GM18526 (cell line): ENCODE measurements around the gene WFDC12.

Source experiments
- POLR2A ChIP-seq: IDR thresholded peaks from 3 replicates; pipeline ENCODE4 v1.6.1; 2011; ENCODE audit not compliant: insufficient read length; ENCODE audit errors: extremely low read depth

Gene WFDC12

GRCh38 chr20:45101333-45101850 is 22.9 kb downstream of the WFDC12 start:
- no peak for TF ChIP-seq POLR2A

- no peak for TF ChIP-seq POLR2A
Measured at GRCh38 chr20:45100563-45101245, 23.6 kb downstream of the WFDC12 start, which contains the start of gene KCNS1. TSS of gene KCNS1 (minus strand) at chr20:45101127. CDS start at chr20:45099236, 1,891 bp downstream.

- no peak for TF ChIP-seq POLR2A
Measured at GRCh38 chr20:45098103-45098773, 26.0 kb downstream of the WFDC12 start.

GRCh38 chr20:45097485-45098102 is 26.7 kb downstream of the WFDC12 start:
- no peak for TF ChIP-seq POLR2A

GRCh38 chr20:45096781-45097180 is 27.5 kb downstream of the WFDC12 start:
- TF ChIP-seq POLR2A, result no peak

- no peak for TF ChIP-seq POLR2A
Measured at GRCh38 chr20:45095805-45096238, 28.4 kb downstream of the WFDC12 start.

- TF ChIP-seq POLR2A, result no peak
Measured at GRCh38 chr20:45094864-45095574, 29.2 kb downstream of the WFDC12 start.

DNA sequence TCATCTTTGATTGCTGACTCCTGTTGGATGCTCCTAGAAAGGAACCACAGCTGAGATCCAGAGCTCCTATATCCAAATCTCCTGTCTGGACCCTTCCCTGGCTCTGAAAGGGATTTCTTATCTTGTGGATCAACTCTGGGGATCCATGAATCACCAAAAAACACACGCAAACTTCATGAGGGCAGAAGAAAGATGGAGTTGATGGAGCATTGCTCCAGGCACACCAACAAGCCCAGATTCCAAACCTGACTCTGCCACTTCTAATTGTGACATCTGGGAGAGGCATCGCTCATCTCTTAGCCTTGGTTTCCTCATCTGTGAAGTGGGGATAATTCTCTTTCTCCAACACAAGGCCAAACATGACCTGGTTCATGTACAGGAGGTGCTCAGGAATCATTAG is 30.1 kb downstream of the WFDC12 start:
- TF ChIP-seq POLR2A, result no peak

GRCh38 chr20:45092898-45093297 is 31.4 kb downstream of the WFDC12 start:
- TF ChIP-seq POLR2A, result no peak

DNA sequence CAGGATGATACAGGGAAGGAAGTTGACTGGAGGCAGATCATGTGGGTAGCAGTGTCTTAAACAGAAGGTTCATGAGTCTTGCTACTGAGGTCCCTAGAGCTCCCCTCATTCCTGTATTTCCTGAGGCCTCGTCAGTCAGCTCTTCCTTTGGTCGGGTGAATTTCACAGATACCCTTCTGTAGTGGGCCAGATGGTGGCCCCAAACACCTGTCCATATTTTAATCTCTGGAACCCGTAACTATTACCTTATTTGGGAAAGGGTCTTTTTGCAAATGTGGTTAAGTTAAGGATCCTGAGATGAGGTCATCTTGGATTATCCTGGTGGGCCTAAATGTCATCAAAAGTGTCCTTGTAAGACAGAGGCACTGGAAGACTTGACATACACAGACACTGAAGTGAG is 32.9 kb downstream of the WFDC12 start:
- no peak for TF ChIP-seq POLR2A

- no peak for TF ChIP-seq POLR2A
Measured at GRCh38 chr20:45090481-45090880, 33.8 kb downstream of the WFDC12 start.

DNA sequence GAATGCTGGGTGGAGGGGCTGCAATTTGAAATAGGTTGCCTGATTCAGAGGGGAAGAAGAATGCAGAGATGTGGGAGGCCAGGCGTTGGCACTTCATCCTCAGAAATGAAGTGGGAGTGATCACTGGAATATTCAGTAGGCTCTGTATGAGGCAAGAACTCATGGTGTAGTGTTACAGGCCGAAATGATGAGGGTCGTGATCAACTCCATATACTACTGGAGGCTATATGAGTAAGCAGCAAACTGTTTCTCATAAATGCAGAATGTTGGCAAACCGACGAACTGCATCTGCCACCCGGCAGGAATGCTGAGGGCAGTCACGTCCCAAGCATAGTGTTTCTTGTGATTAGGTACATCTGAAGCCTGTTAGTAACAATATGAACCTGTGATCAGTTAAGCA is 36.0 kb downstream of the WFDC12 start:
- TF ChIP-seq POLR2A, result no peak

- TF ChIP-seq POLR2A, result no peak
Measured at GRCh38 chr20:45087814-45088213, 36.5 kb downstream of the WFDC12 start.

GRCh38 chr20:45087097-45087790 is 37.0 kb downstream of the WFDC12 start:
- no peak for TF ChIP-seq POLR2A

- no peak for TF ChIP-seq POLR2A
Measured at GRCh38 chr20:45085867-45086266, 38.4 kb downstream of the WFDC12 start.
